ENCODE data around the gene VSX2. TPM values are rescaled to one million over a fixed set of nuclear protein-coding genes. Genes with fewer than 3 reads are reported as not detected.

Gene VSX2
- total RNA-seq, 2 donors from 2014 or later = not detected

- DNase-seq (ENCODE audit: low spot score) (no peak), ATAC-seq (ENCODE audit: insufficient number of reproducible peaks, low FRiP score, low read depth) (no peak)
- no peak for TF ChIP-seq CTCF (IDR thresholded peaks at IDR 0.05)
- no peaks in the 10 kb centered on the region for H3K9me3 ChIP-seq
- H3K27ac ChIP-seq = no peak overlapping the region
- peaks cover 31% of the 10 kb centered on the region for H3K27me3 ChIP-seq (replicated peaks; ENCODE audit: insufficient read depth)
- H3K4me3 ChIP-seq = no peak overlapping the region
- H3K4me1 ChIP-seq (ENCODE audit: control insufficient read depth in 1 of 2, low read depth in 2 of 2) = peaks cover 12 to 27% of the 10 kb centered on the region in 2 donors
- H3K36me3 ChIP-seq = no peaks in the 10 kb centered on the region
Observed at GRCh38 chr14:74244115-74244514, 4.9 kb downstream of the VSX2 start.

DNA sequence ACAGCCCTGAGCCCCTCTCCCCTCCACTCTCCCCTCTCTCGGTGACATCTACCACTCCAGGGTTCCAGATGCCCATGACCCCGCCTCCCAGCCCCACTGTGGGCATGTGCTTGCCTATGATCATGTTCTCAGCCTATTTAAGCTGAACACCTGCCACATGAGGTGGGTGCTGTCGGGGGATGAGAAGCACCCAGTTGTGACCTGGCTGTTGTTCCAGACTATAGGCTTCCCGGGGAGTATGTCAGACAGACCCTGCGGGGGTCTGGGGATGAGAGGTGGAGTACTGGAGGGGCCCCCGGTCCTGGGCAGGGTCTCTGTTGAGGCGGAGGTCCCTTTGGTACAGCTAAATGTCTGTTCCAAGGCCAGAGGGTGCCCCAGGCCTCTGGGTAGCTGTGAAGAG is 6.0 kb downstream of the VSX2 start:
- no peaks in the 10 kb centered on the region for H3K9me3 ChIP-seq
- TF ChIP-seq CTCF (IDR thresholded peaks at IDR 0.05) = no peak
- H3K36me3 ChIP-seq = no peaks in the 10 kb centered on the region
- peaks cover 7 to 16% of the 10 kb centered on the region in 2 donors for H3K4me1 ChIP-seq (ENCODE audit: control insufficient read depth in 1 of 2, low read depth in 2 of 2)
- DNase-seq (ENCODE audit: low spot score) (no peak), ATAC-seq (ENCODE audit: insufficient number of reproducible peaks, low FRiP score, low read depth) (no peak)
- H3K27ac ChIP-seq = no peak overlapping the region
- H3K4me3 ChIP-seq = no peak overlapping the region
- peaks cover 22% of the 10 kb centered on the region for H3K27me3 ChIP-seq (replicated peaks; ENCODE audit: insufficient read depth)

DNA sequence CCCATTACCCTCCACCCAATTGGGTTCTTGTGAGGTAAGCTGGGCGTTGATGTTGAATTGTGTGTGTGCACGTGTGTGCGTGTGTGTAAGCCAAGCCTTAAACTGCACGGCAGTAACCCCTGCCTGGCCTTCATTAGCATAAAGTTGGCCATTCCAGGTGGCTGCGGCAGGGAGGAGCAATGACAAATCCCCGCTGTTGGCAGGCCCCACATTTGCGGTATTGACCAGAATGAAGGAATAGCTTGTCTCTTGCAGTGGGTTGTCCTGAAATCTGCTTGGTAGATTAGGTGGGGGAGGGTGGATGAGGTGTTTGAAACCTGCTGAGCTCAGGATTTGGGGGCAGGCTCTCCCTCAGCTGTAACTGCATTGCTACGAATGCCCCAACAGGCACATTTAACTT is 7.3 kb downstream of the VSX2 start:
- peaks cover 0 to 7% of the 10 kb centered on the region in 2 donors for H3K4me1 ChIP-seq (ENCODE audit: control insufficient read depth in 1 of 2, low read depth in 2 of 2)
- H3K36me3 ChIP-seq = no peaks in the 10 kb centered on the region
- H3K27me3 ChIP-seq (replicated peaks; ENCODE audit: insufficient read depth) = peaks cover 13% of the 10 kb centered on the region
- DNase-seq (ENCODE audit: low spot score) (no peak), ATAC-seq (ENCODE audit: insufficient number of reproducible peaks, low FRiP score, low read depth) (no peak)
- TF ChIP-seq CTCF (IDR thresholded peaks at IDR 0.05) = no peak
- no peak overlapping the region for H3K4me3 ChIP-seq
- H3K9me3 ChIP-seq = no peaks in the 10 kb centered on the region
- H3K27ac ChIP-seq = no peak overlapping the region

DNA sequence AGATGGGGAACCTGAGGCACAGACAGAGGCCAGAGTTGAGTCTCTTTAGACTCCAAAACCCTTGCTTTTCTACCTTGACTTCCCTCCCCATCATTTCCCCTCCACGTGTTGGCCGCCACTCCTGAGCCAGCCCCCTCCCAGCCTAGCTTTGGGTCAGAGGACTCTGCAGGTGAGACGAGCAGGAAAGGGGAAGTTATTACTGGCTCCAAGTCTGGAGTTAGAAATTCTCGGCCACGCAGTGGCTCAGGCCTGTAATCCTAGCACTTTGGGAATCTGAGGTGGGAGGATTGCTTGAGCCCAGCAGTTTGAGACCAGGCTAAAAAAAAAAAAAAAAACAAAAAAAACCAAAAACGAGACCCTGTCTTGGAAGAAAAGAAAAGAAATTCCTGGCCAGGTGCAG is 8.8 kb downstream of the VSX2 start:
- DNase-seq (ENCODE audit: low spot score) (no peak), ATAC-seq (ENCODE audit: insufficient number of reproducible peaks, low FRiP score, low read depth) (no peak)
- Histone ChIP-seq H3K27me3 (replicated peaks; ENCODE audit: insufficient read depth) (no peaks in the 10 kb centered on the region), H3K9me3 (no peaks in the 10 kb centered on the region), H3K27ac (no peak overlapping the region), H3K36me3 (no peaks in the 10 kb centered on the region), H3K4me3 (no peak overlapping the region), H3K4me1 (ENCODE audit: control insufficient read depth in 1 of 2, low read depth in 2 of 2) (peaks cover 0 to 7% of the 10 kb centered on the region in 2 donors)
- TF ChIP-seq CTCF (IDR thresholded peaks at IDR 0.05) = no peak

DNA sequence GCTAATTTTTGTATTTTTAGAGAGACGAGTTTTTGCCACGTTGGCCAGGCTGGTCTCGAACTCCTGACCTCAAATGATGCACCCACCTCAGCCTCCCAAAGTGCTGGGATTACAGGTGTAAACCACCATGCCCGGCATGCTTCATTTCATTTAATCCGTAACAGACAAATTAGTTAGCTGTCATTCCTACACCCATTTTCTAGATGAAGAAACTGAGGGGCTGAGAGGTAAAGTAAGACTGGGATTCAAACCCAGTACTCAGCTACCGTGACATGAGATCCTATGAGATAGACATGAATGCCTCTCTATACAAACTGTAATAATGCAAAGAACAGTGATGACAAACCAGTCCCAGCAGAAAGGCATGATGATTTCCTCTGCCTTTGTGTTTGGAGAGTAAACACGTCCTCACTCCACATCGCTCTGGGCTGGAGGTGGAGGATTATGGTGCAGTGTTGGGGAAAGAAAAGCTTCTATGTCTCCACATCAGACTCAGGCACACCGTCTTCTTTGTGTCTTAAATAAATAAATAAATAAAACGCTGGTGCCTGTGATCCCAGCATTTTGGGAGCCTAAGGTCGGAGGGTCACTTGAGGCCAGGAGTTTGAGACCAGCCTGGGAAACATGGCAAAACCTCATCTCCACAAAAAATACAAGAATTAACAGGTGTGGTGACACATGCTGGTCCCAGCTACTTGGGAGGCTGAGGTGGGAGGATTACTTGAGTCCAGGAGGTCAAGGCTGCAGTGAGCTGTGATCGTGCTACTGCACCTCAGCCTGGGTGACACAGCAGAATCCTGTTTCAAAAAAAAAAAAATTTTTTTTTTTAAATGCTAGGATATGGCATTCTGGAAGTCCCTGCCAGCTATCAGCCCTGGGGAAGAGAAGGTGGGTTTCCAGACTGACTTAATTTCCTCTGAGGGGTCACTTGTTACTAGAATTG is 10.5 kb downstream of the VSX2 start:
- no peaks in the 10 kb centered on the region for H3K9me3 ChIP-seq
- peaks cover 0 to 7% of the 10 kb centered on the region in 2 donors for H3K4me1 ChIP-seq (ENCODE audit: control insufficient read depth in 1 of 2, low read depth in 2 of 2)
- ATAC-seq (ENCODE audit: insufficient number of reproducible peaks, low FRiP score, low read depth) (no peak), DNase-seq (ENCODE audit: low spot score) (no peak)
- no peak for TF ChIP-seq CTCF (IDR thresholded peaks at IDR 0.05)
- H3K27me3 ChIP-seq (replicated peaks; ENCODE audit: insufficient read depth) = no peaks in the 10 kb centered on the region
- no peaks in the 10 kb centered on the region for H3K36me3 ChIP-seq
- no peak overlapping the region for H3K27ac ChIP-seq
- H3K4me3 ChIP-seq = no peak overlapping the region

Data from thoracic aorta (tissue), 2 donors.